Measurements from ENCODE around the gene CXorf49.

DNA sequence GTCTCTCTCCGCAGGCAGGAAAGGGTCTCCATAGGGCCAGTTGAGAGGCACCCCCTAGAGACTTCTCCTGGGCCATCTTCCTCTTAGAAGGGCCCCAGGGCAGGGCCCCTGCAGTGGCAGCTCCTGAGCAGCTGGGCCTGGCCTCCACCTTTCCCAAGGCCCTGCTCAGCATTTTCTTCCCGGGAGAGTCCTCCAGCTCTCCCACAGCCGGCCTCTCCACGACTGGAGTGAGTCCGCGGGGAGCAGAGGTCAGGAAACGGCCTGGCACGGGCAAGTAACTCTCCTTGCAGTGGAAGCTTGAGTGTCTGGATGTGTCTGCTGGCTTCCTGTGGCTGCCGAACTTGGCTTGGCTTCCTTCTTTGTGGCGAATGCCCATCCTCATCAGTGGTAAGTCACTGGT lies 52.3 kb downstream of the CXorf49 start:
- TF ChIP-seq CTCF (IDR thresholded peaks at IDR 0.05): no peak
- no peak for TF ChIP-seq POLR2AphosphoS5 (IDR thresholded peaks at IDR 0.05)
- no peak for TF ChIP-seq POLR2A (IDR thresholded peaks at IDR 0.05)

All from transverse colon (tissue), 4 donors.